IMR-90 (cell line): Measurements from ENCODE around the gene SLIT1. TPM values are rescaled to one million over a fixed set of nuclear protein-coding genes. Genes with fewer than 3 reads are reported as not detected.

Experiments
- ATAC-seq: fragments of 200-7000 bp; cut with Tn5 transposase; 2 replicates; pipeline ENCODE4 v1.9.1; 2020; ENCODE audit warnings: low read depth, mild to moderate bottlenecking, moderate library complexity
- BruUV-seq: library from RNA; stranded (reverse); fragments of 400-500 nt; replicated peaks from 2 replicates; lab custom pipeline; 2021; lab: Mats Ljungman, UMichigan
- CTCF ChIA-PET: fragments of 300-600 bp; formaldehyde crosslinking; extraction: SDS; loops from one replicate; lab custom pipeline; 2021; ENCODE audit warnings: antibody characterized with exemption; lab: Yijun Ruan, JAX
- POLR2A ChIA-PET: fragments of 300-600 bp; sonication (Branson Sonifier 250); formaldehyde crosslinking; loops from one replicate; lab custom pipeline; 2022; ENCODE audit warnings: antibody characterized with exemption; ENCODE audit not compliant: unreplicated experiment; lab: Charles Lee
- DNase-seq: peaks from one replicate; pipeline ENCODE4 v3.0.0; 2013
- H2AFZ ChIP-seq: replicated peaks from 2 replicates; pipeline ENCODE3; 2013; ENCODE audit warnings: low read length, mild to moderate bottlenecking; ENCODE audit not compliant: poor library complexity
- H2AK5ac ChIP-seq: 2 replicates; pipeline ENCODE4 v1.6.1; 2013; ENCODE audit warnings: low read depth, low read length, inconsistent platforms
- H2AK9ac ChIP-seq: replicated peaks from 2 replicates; pipeline ENCODE3; 2013; ENCODE audit warnings: mild to moderate bottlenecking, low read depth, low read length, moderate library complexity; ENCODE audit not compliant: poor library complexity
- H2BK120ac ChIP-seq: 2 replicates; pipeline ENCODE4 v1.6.1; 2013; ENCODE audit warnings: low read depth, low read length, inconsistent platforms
- H2BK15ac ChIP-seq: 3 replicates; pipeline ENCODE4 v1.6.1; 2013; ENCODE audit warnings: low read depth, low read length, inconsistent platforms
- H2BK20ac ChIP-seq: 2 replicates; pipeline ENCODE4 v1.6.1; 2013; ENCODE audit warnings: low read depth, mild to moderate bottlenecking, inconsistent platforms, low read length, moderate library complexity
- H2BK5ac ChIP-seq: 2 replicates; pipeline ENCODE4 v1.6.1; 2013; ENCODE audit warnings: mild to moderate bottlenecking, low read depth, low read length, inconsistent platforms; ENCODE audit not compliant: poor library complexity, severe bottlenecking
- H3K14ac ChIP-seq: replicated peaks from 2 replicates; pipeline ENCODE4 v1.6.1; 2013; ENCODE audit warnings: low read depth, low read length, inconsistent platforms
- H3K18ac ChIP-seq: 2 replicates; pipeline ENCODE4 v1.6.1; 2013; ENCODE audit warnings: low read depth, low read length, control low read depth
- H3K23ac ChIP-seq: 2 replicates; pipeline ENCODE4 v1.6.1; 2013; ENCODE audit warnings: low read depth, low read length, inconsistent platforms
- H3K27ac ChIP-seq: 2 replicates; pipeline ENCODE4 v1.5.1; 2013; ENCODE audit warnings: mild to moderate bottlenecking, control low read depth, low read length; ENCODE audit not compliant: insufficient read depth
- H3K27me3 ChIP-seq: 2 replicates; pipeline ENCODE4 v1.6.1; 2013; ENCODE audit warnings: low read length; ENCODE audit not compliant: control insufficient read depth, insufficient read depth
- H3K36me3 ChIP-seq: 2 replicates; pipeline ENCODE4 v1.6.1; 2013; ENCODE audit warnings: low read length, mixed read lengths; ENCODE audit not compliant: control insufficient read depth, insufficient read depth
- H3K4ac ChIP-seq: 2 replicates; pipeline ENCODE4 v1.6.1; 2013; ENCODE audit warnings: low read depth, low read length, inconsistent platforms
- H3K4me1 ChIP-seq: 2 replicates; pipeline ENCODE4 v1.6.1; 2013; ENCODE audit warnings: low read length, mixed read lengths; ENCODE audit not compliant: control insufficient read depth, insufficient read depth
- H3K4me2 ChIP-seq: 2 replicates; pipeline ENCODE4 v1.6.1; 2013; ENCODE audit warnings: low read depth, mild to moderate bottlenecking, control low read depth, low read length, moderate library complexity
- H3K4me3 ChIP-seq: 2 replicates; pipeline ENCODE4 v1.5.1; 2013; ENCODE audit warnings: low read depth, mild to moderate bottlenecking, control low read depth, low read length, moderate library complexity; ENCODE audit not compliant: insufficient read depth
- H3K56ac ChIP-seq: 2 replicates; pipeline ENCODE4 v1.6.1; 2013; ENCODE audit warnings: low read length, inconsistent platforms; ENCODE audit not compliant: insufficient read depth; ENCODE audit errors: extremely low read depth
- H3K79me1 ChIP-seq, 2 experiments: 2 replicates each; pipeline ENCODE4 v1.6.1; 2013; ENCODE audit warnings: low read length in 2 of 2, inconsistent platforms in 1 of 2, low read depth in 1 of 2
- H3K9ac ChIP-seq: 2 replicates; pipeline ENCODE4 v1.6.1; 2013; ENCODE audit warnings: low read depth, low read length, control low read depth
- H3K9me1 ChIP-seq: 2 replicates; pipeline ENCODE4 v1.6.1; 2013; ENCODE audit warnings: low read length, inconsistent platforms; ENCODE audit not compliant: insufficient read depth
- H3K9me3 ChIP-seq: 2 replicates; pipeline ENCODE4 v1.6.1; 2013; ENCODE audit warnings: low read length; ENCODE audit not compliant: control insufficient read depth, insufficient read depth
- H4K20me1 ChIP-seq: 2 replicates; pipeline ENCODE4 v1.6.1; 2013; ENCODE audit warnings: low read length, inconsistent platforms; ENCODE audit not compliant: insufficient read depth
- H4K5ac ChIP-seq: 2 replicates; pipeline ENCODE4 v1.6.1; 2013; ENCODE audit warnings: mild to moderate bottlenecking, low read depth, low read length, control low read depth
- H4K8ac ChIP-seq, 2 experiments: 2 replicates each; pipeline ENCODE4 v1.6.1; 2013; ENCODE audit warnings: low read depth in 2 of 2, low read length in 2 of 2, control low read depth in 1 of 2, inconsistent platforms in 1 of 2
- H4K91ac ChIP-seq: 2 replicates; pipeline ENCODE4 v1.6.1; 2013; ENCODE audit warnings: low read depth, low read length, inconsistent platforms; ENCODE audit not compliant: insufficient read depth
- CHD1 ChIP-seq: IDR thresholded peaks from 2 replicates; pipeline ENCODE4 v1.6.1; 2012; ENCODE audit warnings: low read depth, low read length, improper control_type of control experiment
- MXI1 ChIP-seq: IDR thresholded peaks from 2 replicates; pipeline ENCODE4 v1.6.1; 2012; ENCODE audit warnings: low read depth, mild to moderate bottlenecking, low read length, moderate library complexity, borderline replicate concordance
- NFE2L2 ChIP-seq: fragments of 150-350 bp; IDR thresholded peaks from 2 replicates; pipeline ENCODE4 v1.6.1; 2016; ENCODE audit warnings: low read depth, mild to moderate bottlenecking, low read length
- WGBS, 2 experiments: methylation state at CpG; one replicate each; pipeline versions ENCODE4 v1.1.5 to v1.1.7; 2013; ENCODE audit warnings: missing lambda C conversion rate in 2 of 2; ENCODE audit not compliant: insufficient read length in 1 of 2; ENCODE audit errors: extremely low coverage in 2 of 2; 5-methylcytosine and 5-hydroxymethylcytosine counted together
- dilution Hi-C: fragments of 300-500 bp; cut with HindIII; formaldehyde crosslinking; loops from one replicate; pipeline ENCODE4 v1.14.3; 2018; ENCODE audit warnings: low sequenced_read_pairs; ENCODE audit not compliant: unreplicated experiment
- in situ Hi-C: fragments of 300-500 bp; cut with MboI; formaldehyde crosslinking; loops from 3 replicates; pipeline ENCODE4 v1.14.3; 2019; ENCODE audit warnings: low sequenced_read_pairs, inconsistent platforms, mixed read lengths
- intact Hi-C: fragments of 100-400 bp; cut with micrococcal nuclease; formaldehyde crosslinking; loops from 2 replicates; pipeline ENCODE4 v1.10.0; 2022
- polyA plus RNA-seq, 3 experiments: library from polyadenylated mRNA; depleted of rRNA; stranded (reverse); fragments of >200 nt; gene quantifications; 2 replicates each; pipeline ENCODE4 v1.2.3, GENCODE V29; 2012; ENCODE audit warnings: low replicate concordance in 1 of 3
- total RNA-seq: library from RNA; depleted of rRNA; stranded (reverse); fragments of >200 nt; gene quantifications from 2 replicates; pipeline ENCODE4 v1.2.3, GENCODE V29; 2012
- TF ChIP-seq, protein P1 (sequence below): fragments of 150-350 bp; IDR thresholded peaks from 2 replicates; pipeline ENCODE4 v1.6.1; 2016; ENCODE audit warnings: low read depth, mild to moderate bottlenecking, low read length, moderate library complexity, borderline replicate concordance

SLIT1 gene
- total and polyA plus RNA-seq, 2 of the 4 experiments (the other 2 are of a cell fraction): under 0.01 TPM

DNA sequence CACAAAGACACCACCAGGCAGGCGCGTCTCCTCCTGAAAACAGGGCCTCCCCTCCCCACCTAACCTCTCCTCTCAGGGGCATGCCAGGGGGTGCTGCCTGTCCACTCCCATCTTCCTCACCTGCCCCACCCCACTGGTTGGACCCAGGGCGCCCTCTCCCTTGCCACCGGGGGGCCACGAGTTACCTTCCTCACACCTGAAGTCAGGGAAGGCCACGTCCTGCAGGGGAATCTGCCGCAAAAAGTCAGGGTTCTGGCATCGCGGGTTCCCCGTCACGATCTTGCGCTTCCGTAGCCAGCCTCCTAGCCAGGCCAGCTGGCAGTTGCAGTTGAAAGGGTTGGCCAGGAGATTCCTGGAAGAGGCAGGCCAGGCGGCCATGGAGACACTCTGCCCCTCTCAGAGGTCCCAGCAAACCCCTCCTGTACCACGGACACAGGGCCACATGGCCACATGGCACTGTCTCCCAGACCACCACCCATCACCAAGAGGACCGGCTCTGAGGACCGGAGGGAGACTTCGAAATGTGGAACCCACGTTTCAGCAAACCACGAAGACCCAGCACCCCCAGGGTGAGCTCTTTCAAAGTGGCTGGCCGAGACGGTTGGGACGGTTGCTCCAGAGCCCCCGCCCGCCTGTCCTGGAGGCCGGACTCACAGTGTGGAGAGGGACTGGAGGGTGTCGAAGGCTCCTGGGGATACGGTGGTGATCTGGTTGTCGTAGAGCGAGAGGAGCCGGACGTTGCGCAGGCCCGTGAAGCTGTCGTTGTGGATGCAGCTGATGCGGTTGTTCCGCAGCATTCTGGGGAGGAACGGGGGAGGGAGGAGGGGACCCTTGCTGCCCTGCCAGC is 142.8 kb downstream of the SLIT1 start:
- Histone ChIP-seq H3K4me2 (no peak overlapping the region), H3K23ac (no peak overlapping the region), H3K9me3 (0 out of 2 replicates have a peak, but pooled peaks cover 2% of the 10 kb centered on the region), H2AK9ac (no peak overlapping the region), H2BK5ac (no peak overlapping the region), H3K4me3 (no peak overlapping the region), H3K4ac (no peak overlapping the region), H3K4me1 (no peaks in the 10 kb centered on the region), H2AFZ (no peak overlapping the region), H2BK20ac (no peak overlapping the region), H3K14ac (no peak overlapping the region), H3K9ac (no peak overlapping the region), H2BK120ac (no peak overlapping the region), H3K9me1 (no peaks in the 10 kb centered on the region; the same call in 1 of the 2 replicates), H2BK15ac (no peak overlapping the region), H4K5ac (no peak overlapping the region), H3K18ac (no peak overlapping the region), H2AK5ac (no peak overlapping the region), H4K91ac (no peak overlapping the region), H3K27me3 (peaks cover 26% of the 10 kb centered on the region), H3K36me3 (no peaks in the 10 kb centered on the region), H3K56ac (no peak overlapping the region), H4K20me1 (peaks cover 5% of the 10 kb centered on the region; the same call in 1 of the 2 replicates), H4K8ac (no peak overlapping the region), H3K79me1 (no peaks in the 10 kb centered on the region), H3K27ac (no peak overlapping the region)
- WGBS, 2 experiments: 92% methylated on average over 13 of the region's 38 CpGs; no CpG with 5 or more reads in 1 of the 2 experiments
- TF ChIP-seq NFE2L2 (no peak), CHD1 (no peak), MXI1 (no peak)
- TF ChIP-seq, protein P1, sequence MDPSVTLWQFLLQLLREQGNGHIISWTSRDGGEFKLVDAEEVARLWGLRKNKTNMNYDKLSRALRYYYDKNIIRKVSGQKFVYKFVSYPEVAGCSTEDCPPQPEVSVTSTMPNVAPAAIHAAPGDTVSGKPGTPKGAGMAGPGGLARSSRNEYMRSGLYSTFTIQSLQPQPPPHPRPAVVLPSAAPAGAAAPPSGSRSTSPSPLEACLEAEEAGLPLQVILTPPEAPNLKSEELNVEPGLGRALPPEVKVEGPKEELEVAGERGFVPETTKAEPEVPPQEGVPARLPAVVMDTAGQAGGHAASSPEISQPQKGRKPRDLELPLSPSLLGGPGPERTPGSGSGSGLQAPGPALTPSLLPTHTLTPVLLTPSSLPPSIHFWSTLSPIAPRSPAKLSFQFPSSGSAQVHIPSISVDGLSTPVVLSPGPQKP: no peak
- dilution Hi-C loops: no loop called here
- ATAC-seq (no peak), DNase-seq (no peak)
- in situ Hi-C loops: no loop called here
- CTCF ChIA-PET: no interaction called here
- no TSS peak for BruUV-seq
- intact Hi-C loops: no loop called here
- POLR2A ChIA-PET: no interaction called here
